Thyroid gland (tissue), 4 donors: ENCODE measurements around the gene EPHB6.

Source experiments
- CTCF ChIP-seq, 6 experiments: fragments of 200-600 bp in 3 of 6; fragments of 450-650 bp in 3 of 6; sonication (generic) in 3 of 6; IDR thresholded peaks; one replicate each; pipeline ENCODE4 v1.5.1; 2016 to 2019; ENCODE audit warnings: antibody characterized with exemption in 6 of 6, mild to moderate bottlenecking in 2 of 6, inconsistent platforms in 1 of 6, moderate library complexity in 1 of 6
- POLR2A ChIP-seq, 2 donors: fragments of 450-650 bp; IDR thresholded peaks; one replicate each; pipeline ENCODE4 v1.6.1; 2017; ENCODE audit warnings: antibody characterized with exemption in 2 of 2, mild to moderate bottlenecking in 2 of 2, moderate library complexity in 1 of 2

- TF ChIP-seq POLR2A (IDR thresholded peaks at IDR 0.05) (no peak), CTCF (IDR thresholded peaks at IDR 0.05) (no peak)
Observed at GRCh38 chr7:142807855-142808460, 46.9 kb upstream of the EPHB6 start.
